GM18907 (cell line): Measurements from ENCODE around the gene CDH23.

Source experiments
- ATAC-seq: cut with Tn5 transposase; IDR thresholded peaks from one replicate; pipeline ENCODE4 v1.9.1; 2021; ENCODE audit warnings: mild to moderate bottlenecking, moderate library complexity; ENCODE audit not compliant: unreplicated experiment

Gene CDH23

GRCh38 chr10:71837098-71837827 lies 440.5 kb downstream of the CDH23 start:
- no peak for ATAC-seq

- ATAC-seq: no peak
Measured at GRCh38 chr10:71838264-71839211, 441.8 kb downstream of the CDH23 start.

GRCh38 chr10:71840177-71840957 lies 443.6 kb downstream of the CDH23 start:
- no peak for ATAC-seq

GRCh38 chr10:71840958-71841335 lies 444.2 kb downstream of the CDH23 start:
- no peak for ATAC-seq

- no peak for ATAC-seq
Measured at GRCh38 chr10:71842422-71842821, 445.7 kb downstream of the CDH23 start.

GRCh38 chr10:71842856-71843686 lies 446.4 kb downstream of the CDH23 start:
- ATAC-seq: no peak

GRCh38 chr10:71844084-71844483 lies 447.4 kb downstream of the CDH23 start:
- ATAC-seq: no peak

- ATAC-seq: no peak
Measured at GRCh38 chr10:71844695-71845094, 448.0 kb downstream of the CDH23 start.

- ATAC-seq: no peak
Measured at GRCh38 chr10:71845410-71846405, 449.0 kb downstream of the CDH23 start.

GRCh38 chr10:71846816-71847215 lies 450.1 kb downstream of the CDH23 start:
- no peak for ATAC-seq

- no peak for ATAC-seq
Measured at GRCh38 chr10:71847418-71847817, 450.7 kb downstream of the CDH23 start.

GRCh38 chr10:71848325-71849275 lies 451.9 kb downstream of the CDH23 start:
- ATAC-seq: no peak

GRCh38 chr10:71849461-71849908 lies 452.8 kb downstream of the CDH23 start:
- ATAC-seq: no peak

- no peak for ATAC-seq
Measured at GRCh38 chr10:71850021-71850742, 453.5 kb downstream of the CDH23 start.

- ATAC-seq: peak; percentile 88
Measured at GRCh38 chr10:71850743-71851464, 454.2 kb downstream of the CDH23 start, which contains the start of gene PSAP. Gene PSAP, minus strand, starts transcription at chr10:71851251. Its CDS starts 30 bp downstream, at chr10:71851221.

GRCh38 chr10:71851465-71852095 lies 454.9 kb downstream of the CDH23 start:
- peak; percentile 11 for ATAC-seq
